Breast epithelium (tissue), 4 donors: ENCODE measurements around the gene RALGPS2. TPM values are rescaled to one million over a fixed set of nuclear protein-coding genes. Genes with fewer than 3 reads are reported as not detected.

Experiments
- DNase-seq, 2 donors: peaks; one replicate each; pipeline ENCODE4 v3.0.0-alpha.2; 2019; ENCODE audit warnings: low spot score in 2 of 2
- H3K27ac ChIP-seq, 2 donors: fragments of 200-600 bp; sonication (generic) in 1 of 2; one replicate each; pipeline ENCODE4 v1.5.1; 2016 to 2019; ENCODE audit warnings: mild to moderate bottlenecking in 1 of 2
- H3K27me3 ChIP-seq, 2 donors: fragments of 200-600 bp; sonication (generic) in 1 of 2; one replicate each; pipeline versions ENCODE4 v1.5.1 to v1.6.0; 2017 to 2019; ENCODE audit warnings: control low read depth in 1 of 2, mild to moderate bottlenecking in 1 of 2
- H3K36me3 ChIP-seq: fragments of 200-600 bp; one replicate; pipeline ENCODE4 v1.5.1; 2019
- H3K4me1 ChIP-seq, 2 donors: fragments of 200-600 bp; sonication (generic); one replicate each; pipeline ENCODE4 v1.5.1; 2016 to 2019; ENCODE audit warnings: control low read depth in 1 of 2
- H3K4me3 ChIP-seq, 3 donors: fragments of 200-600 bp; sonication (generic); 1 replicate in 2 of 3; 2 replicates in 1 of 3; pipeline ENCODE4 v1.5.1; 2016 to 2019; ENCODE audit warnings: mild to moderate bottlenecking in 3 of 3, moderate library complexity in 2 of 3
- H3K9me3 ChIP-seq, 2 donors: fragments of 200-600 bp; sonication (generic) in 1 of 2; one replicate each; pipeline ENCODE4 v1.5.1; 2016 to 2019; ENCODE audit warnings: control low read depth in 1 of 2
- CTCF ChIP-seq, 3 donors: fragments of 450-650 bp; IDR thresholded peaks; one replicate each; pipeline ENCODE4 v1.5.1; 2016 to 2017; ENCODE audit warnings: antibody characterized with exemption in 3 of 3, mild to moderate bottlenecking in 3 of 3, moderate library complexity in 3 of 3
- POLR2A ChIP-seq: fragments of 450-650 bp; IDR thresholded peaks from one replicate; pipeline ENCODE4 v1.6.1; 2016; ENCODE audit warnings: antibody characterized with exemption, mild to moderate bottlenecking, moderate library complexity
- POLR2AphosphoS5 ChIP-seq, 3 donors: sonication (generic); formaldehyde crosslinking; IDR thresholded peaks; one replicate each; pipeline ENCODE4 v1.6.1; 2017; ENCODE audit warnings: antibody characterized with exemption in 3 of 3
- intact Hi-C: fragments of 100-400 bp; cut with DNase I; formaldehyde crosslinking; loops from one replicate; pipeline ENCODE4 v1.15.1; 2023; ENCODE audit warnings: low total_unique reads
- total RNA-seq, 3 donors: library from RNA; depleted of rRNA; stranded (reverse); fragments of >200 nt; gene quantifications; one replicate each; pipeline ENCODE4 v1.1.0, GENCODE V29; 2016

The RALGPS2 gene
- total RNA-seq, 3 donors from 2014 or later = 4.8 to 45.2 (median 43.3) TPM

- DNase-seq = no peak
Observed at GRCh38 chr1:178926046-178926445, 201.0 kb downstream of the RALGPS2 start.

GRCh38 chr1:178927003-178927402 is 202.0 kb downstream of the RALGPS2 start:
- Histone ChIP-seq H3K27me3 (no peaks in the 10 kb centered on the region), H3K27ac (no peak overlapping the region), H3K36me3 (no peaks in the 10 kb centered on the region), H3K4me1 (no peaks in the 10 kb centered on the region), H3K4me3 (no peak overlapping the region), H3K9me3 (peaks cover 0 to 15% of the 10 kb centered on the region in 2 donors)
- TF ChIP-seq CTCF (IDR thresholded peaks at IDR 0.05) = no peak
- no peak for TF ChIP-seq POLR2AphosphoS5 (IDR thresholded peaks at IDR 0.05)
- no peak for TF ChIP-seq POLR2A
- DNase-seq = no peak
- intact Hi-C loops = no loop called here

More at GRCh38 chr1:178926046-178926445, 201.0 kb downstream of the RALGPS2 start:
- no peak for TF ChIP-seq CTCF (IDR thresholded peaks at IDR 0.05)
- TF ChIP-seq POLR2A = no peak
- TF ChIP-seq POLR2AphosphoS5 (IDR thresholded peaks at IDR 0.05) = no peak
- Histone ChIP-seq H3K9me3 (peaks cover 0 to 15% of the 10 kb centered on the region in 2 donors), H3K4me1 (no peaks in the 10 kb centered on the region), H3K27ac (no peak overlapping the region), H3K27me3 (no peaks in the 10 kb centered on the region), H3K4me3 (no peak overlapping the region), H3K36me3 (no peaks in the 10 kb centered on the region)
- intact Hi-C loops = no loop called here

GRCh38 chr1:178928041-178928440 is 203.0 kb downstream of the RALGPS2 start:
- TF ChIP-seq POLR2AphosphoS5 (IDR thresholded peaks at IDR 0.05) (no peak), CTCF (IDR thresholded peaks at IDR 0.05) (no peak), POLR2A (no peak)
- Histone ChIP-seq H3K4me3 (no peak overlapping the region), H3K27ac (no peak overlapping the region), H3K36me3 (no peaks in the 10 kb centered on the region), H3K4me1 (no peaks in the 10 kb centered on the region), H3K9me3 (peaks cover 0 to 15% of the 10 kb centered on the region in 2 donors), H3K27me3 (no peaks in the 10 kb centered on the region)
- intact Hi-C loops = no loop called here
- no peak for DNase-seq

GRCh38 chr1:178928976-178929375 is 203.9 kb downstream of the RALGPS2 start:
- intact Hi-C loops = no loop called here

More at GRCh38 chr1:178928976-178929375, 203.9 kb downstream of the RALGPS2 start:
- peak overlapping the region in 1 of 2 donors; percentile 14 for H3K27ac ChIP-seq
- peaks cover 0 to 14% of the 10 kb centered on the region in 2 donors for H3K9me3 ChIP-seq
- no peak for TF ChIP-seq CTCF (IDR thresholded peaks at IDR 0.05)
- TF ChIP-seq POLR2AphosphoS5 (IDR thresholded peaks at IDR 0.05) = no peak
- TF ChIP-seq POLR2A = no peak
- H3K36me3 ChIP-seq = no peaks in the 10 kb centered on the region
- no peak overlapping the region for H3K4me3 ChIP-seq
- no peaks in the 10 kb centered on the region for H3K4me1 ChIP-seq
- DNase-seq = no peak
- no peaks in the 10 kb centered on the region for H3K27me3 ChIP-seq
